T-helper 9 cell (primary cell): ENCODE data around the gene EHD4.

Source experiments
- DNase-seq: peaks from one replicate; pipeline ENCODE4 v3.0.0-alpha.2; 2020

The EHD4 gene

GRCh38 chr15:41994772-41995475 is 22.6 kb upstream of the EHD4 start:
- no peak for DNase-seq

GRCh38 chr15:41994171-41994650 is 21.9 kb upstream of the EHD4 start:
- DNase-seq, result no peak

- no peak for DNase-seq
Observed at GRCh38 chr15:41993472-41994170, 21.3 kb upstream of the EHD4 start.

GRCh38 chr15:41992803-41993190 is 20.4 kb upstream of the EHD4 start:
- DNase-seq, result no peak

- no peak for DNase-seq
Observed at GRCh38 chr15:41992151-41992802, 19.9 kb upstream of the EHD4 start.

GRCh38 chr15:41990691-41991090 is 18.3 kb upstream of the EHD4 start:
- no peak for DNase-seq

GRCh38 chr15:41990243-41990605 is 17.9 kb upstream of the EHD4 start:
- no peak for DNase-seq

GRCh38 chr15:41989573-41990242 is 17.4 kb upstream of the EHD4 start:
- peak; percentile 79 for DNase-seq

- DNase-seq, result no peak
Observed at GRCh38 chr15:41988896-41989572, 16.7 kb upstream of the EHD4 start.

- DNase-seq, result no peak
Observed at GRCh38 chr15:41987925-41988275, 15.5 kb upstream of the EHD4 start.

- no peak for DNase-seq
Observed at GRCh38 chr15:41987246-41987924, 15.0 kb upstream of the EHD4 start.

- DNase-seq, result no peak
Observed at GRCh38 chr15:41985236-41986160, 13.1 kb upstream of the EHD4 start.

GRCh38 chr15:41984622-41985021 is 12.3 kb upstream of the EHD4 start:
- no peak for DNase-seq

GRCh38 chr15:41983621-41984571 is 11.5 kb upstream of the EHD4 start:
- no peak for DNase-seq

- no peak for DNase-seq
Observed at GRCh38 chr15:41983221-41983620, 10.9 kb upstream of the EHD4 start.

GRCh38 chr15:41982133-41982930 is 10.0 kb upstream of the EHD4 start:
- no peak for DNase-seq

- DNase-seq, result no peak
Observed at GRCh38 chr15:41981371-41982132, 9.2 kb upstream of the EHD4 start.

- no peak for DNase-seq
Observed at GRCh38 chr15:41980654-41981323, 8.4 kb upstream of the EHD4 start.
